GM12878 (cell line): ENCODE results near the gene RHCG.

Source experiments
- CEBPB ChIP-seq, 2 experiments: fragments of 150-350 bp in 1 of 2; IDR thresholded peaks; 2 replicates each; pipeline ENCODE4 v1.6.1; 2012 to 2014; ENCODE audit warnings: low read depth in 2 of 2, low read length in 2 of 2, borderline replicate concordance in 1 of 2, inconsistent platforms in 1 of 2
- CTCF ChIP-seq, 3 experiments: IDR thresholded peaks in 2 of 3; conservative IDR thresholded peaks in 1 of 3; 2 replicates each; pipeline ENCODE4 v1.5.1; 2011; ENCODE audit warnings: low read depth in 3 of 3, low read length in 3 of 3, mild to moderate bottlenecking in 3 of 3, control low read depth in 2 of 3, moderate library complexity in 2 of 3, inconsistent platforms in 1 of 3, mixed read lengths in 1 of 3; ENCODE audit not compliant: control insufficient read depth in 2 of 3, insufficient read depth in 1 of 3; ENCODE audit errors: extremely low read depth in 1 of 3
- GABPA ChIP-seq: IDR thresholded peaks from 2 replicates; pipeline ENCODE4 v1.6.1; 2014; ENCODE audit warnings: antibody characterized with exemption, low read depth, mild to moderate bottlenecking, inconsistent platforms
- NKRF ChIP-seq: fragments of 450-650 bp; conservative IDR thresholded peaks from 2 replicates; pipeline ENCODE4 v1.6.1; 2017; ENCODE audit warnings: mild to moderate bottlenecking, moderate library complexity
- RAD21 ChIP-seq: IDR thresholded peaks from 2 replicates; pipeline ENCODE4 v1.6.1; 2011; ENCODE audit warnings: mild to moderate bottlenecking, low read depth, low read length, moderate library complexity; ENCODE audit not compliant: insufficient read depth
- RCOR1 ChIP-seq: conservative IDR thresholded peaks from 2 replicates; pipeline ENCODE4 v1.6.1; 2012; ENCODE audit warnings: low read depth, low read length, improper control_type of control experiment
- TF ChIP-seq, protein P1 (sequence below): IDR thresholded peaks from 2 replicates; pipeline ENCODE4 v1.6.1; 2011; ENCODE audit warnings: low read depth, low read length, improper control_type of control experiment, borderline replicate concordance

GRCh38 chr15:89448825-89449224 is 47.6 kb downstream of the RHCG start:
- TF ChIP-seq NKRF (no peak), RCOR1 (no peak), GABPA (no peak), CEBPB (IDR thresholded peaks at IDR 0.05; ENCODE audit: borderline replicate concordance in 1 of 2, low read depth in 2 of 2, low read length in 2 of 2) (no peak), CTCF (IDR thresholded peaks at IDR 0.05 in 2 of 3, conservative IDR thresholded peaks at IDR 0.05 in 1 of 3; ENCODE audit: control insufficient read depth in 2 of 3, extremely low read depth in 1 of 3, insufficient read depth in 1 of 3, low read depth in 3 of 3, low read length in 3 of 3) (no peak), RAD21 (no peak)
- TF ChIP-seq, protein P1, sequence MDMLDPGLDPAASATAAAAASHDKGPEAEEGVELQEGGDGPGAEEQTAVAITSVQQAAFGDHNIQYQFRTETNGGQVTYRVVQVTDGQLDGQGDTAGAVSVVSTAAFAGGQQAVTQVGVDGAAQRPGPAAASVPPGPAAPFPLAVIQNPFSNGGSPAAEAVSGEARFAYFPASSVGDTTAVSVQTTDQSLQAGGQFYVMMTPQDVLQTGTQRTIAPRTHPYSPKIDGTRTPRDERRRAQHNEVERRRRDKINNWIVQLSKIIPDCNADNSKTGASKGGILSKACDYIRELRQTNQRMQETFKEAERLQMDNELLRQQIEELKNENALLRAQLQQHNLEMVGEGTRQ, result no peak
